GM10847 (cell line): ENCODE data around the gene OSBPL5.

Experiments
- POLR2A ChIP-seq: IDR thresholded peaks from 2 replicates; pipeline ENCODE4 v1.6.1; 2011; ENCODE audit not compliant: insufficient read length; ENCODE audit errors: extremely low read depth

Gene OSBPL5

GRCh38 chr11:3080104-3080503, 85.0 kb downstream of the OSBPL5 start:
- no peak for TF ChIP-seq POLR2A

- no peak for TF ChIP-seq POLR2A
Observed at GRCh38 chr11:3077846-3078440, 87.2 kb downstream of the OSBPL5 start.

- no peak for TF ChIP-seq POLR2A
Observed at GRCh38 chr11:3077189-3077836, 87.8 kb downstream of the OSBPL5 start.

- TF ChIP-seq POLR2A, result no peak
Observed at GRCh38 chr11:3074912-3075589, 90.1 kb downstream of the OSBPL5 start.

GRCh38 chr11:3073029-3073435, 92.1 kb downstream of the OSBPL5 start:
- TF ChIP-seq POLR2A, result no peak

GRCh38 chr11:3069425-3069824, 95.7 kb downstream of the OSBPL5 start:
- TF ChIP-seq POLR2A, result no peak

- TF ChIP-seq POLR2A, result no peak
Observed at GRCh38 chr11:3060436-3061025, 104.6 kb downstream of the OSBPL5 start.

- no peak for TF ChIP-seq POLR2A
Observed at GRCh38 chr11:3058753-3059664, 106.1 kb downstream of the OSBPL5 start.

GRCh38 chr11:3057069-3057963, 107.8 kb downstream of the OSBPL5 start, which contains the start of gene CARS1:
Gene CARS1 (minus strand): TSS chr11:3057423. CDS start chr11:3057367, 56 bp downstream.
- peak; percentile 72 for TF ChIP-seq POLR2A

GRCh38 chr11:3056296-3057068, 108.6 kb downstream of the OSBPL5 start:
- no peak for TF ChIP-seq POLR2A

- TF ChIP-seq POLR2A, result no peak
Observed at GRCh38 chr11:3055891-3056290, 109.2 kb downstream of the OSBPL5 start.

- TF ChIP-seq POLR2A, result no peak
Observed at GRCh38 chr11:3052567-3052966, 112.5 kb downstream of the OSBPL5 start.

- TF ChIP-seq POLR2A, result no peak
Observed at GRCh38 chr11:3052109-3052479, 113.0 kb downstream of the OSBPL5 start.
